ENCODE measurements around the gene PLXND1.

DNA sequence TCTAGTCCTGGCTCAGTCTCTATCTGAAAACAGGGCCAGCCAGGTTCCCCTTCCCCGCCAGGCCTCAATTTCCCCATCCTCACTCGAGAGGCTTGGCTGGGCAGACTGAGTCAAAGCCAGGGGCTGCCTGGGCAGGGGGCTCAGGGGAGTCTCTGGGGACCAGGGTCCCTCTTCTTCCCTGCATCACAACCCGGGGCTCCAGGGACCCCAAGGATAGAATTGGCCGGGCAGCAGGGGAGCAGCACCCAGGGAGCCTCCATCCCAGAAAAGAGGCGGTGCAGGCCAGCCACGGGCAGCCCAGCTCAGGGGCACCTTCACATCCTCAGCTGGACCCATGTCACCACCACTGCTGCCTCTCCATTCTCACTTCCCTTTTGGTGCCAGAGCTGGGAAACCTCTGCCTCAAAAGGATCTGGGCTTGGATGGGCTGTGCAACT is 13.3 kb upstream of the PLXND1 start:
- no peak for TF ChIP-seq GATA2 (IDR thresholded peaks at IDR 0.05; ENCODE audit: low read depth, low read length)
- TF ChIP-seq GATA3 (IDR thresholded peaks at IDR 0.05; ENCODE audit: low read depth, low read length): no peak
